GM10266 (cell line): Measurements from ENCODE around the gene LEFTY1.
"Not testable (repeated sequence)": the region's sequence is repeated elsewhere in the genome, so short reads cannot be mapped to it uniquely, and the experiment has no call there.

Experiments
- DNase-seq: peaks from one replicate; pipeline ENCODE4 v3.0.0; 2012; ENCODE audit errors: extremely low spot score
- TF ChIP-seq, protein P1 (sequence below): IDR thresholded peaks from 2 replicates; pipeline ENCODE4 v1.5.1; 2012; ENCODE audit warnings: mild to moderate bottlenecking, low read depth; ENCODE audit not compliant: control insufficient read depth, insufficient read depth; ENCODE audit errors: missing control alignments

LEFTY1 gene

DNA sequence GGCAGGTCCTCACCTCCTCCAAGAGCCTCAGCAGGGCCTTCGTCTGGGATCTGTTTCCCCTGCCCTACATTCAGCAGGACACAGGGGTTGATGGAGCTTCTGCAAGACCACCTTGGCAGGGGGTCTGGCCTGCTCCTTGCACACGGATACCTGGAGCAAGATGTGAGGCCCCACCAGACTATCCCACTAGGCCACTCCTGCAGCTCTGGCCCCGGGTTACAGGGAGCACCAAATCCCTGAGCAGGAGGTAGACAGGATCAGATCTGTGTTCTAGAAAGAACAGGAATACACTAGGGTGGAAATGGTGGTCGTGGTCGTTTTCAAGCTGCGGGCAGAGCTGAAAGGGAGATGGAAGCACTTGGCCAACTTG lies 45.5 kb downstream of the LEFTY1 start:
- DNase-seq, result no peak
- TF ChIP-seq, protein P1, sequence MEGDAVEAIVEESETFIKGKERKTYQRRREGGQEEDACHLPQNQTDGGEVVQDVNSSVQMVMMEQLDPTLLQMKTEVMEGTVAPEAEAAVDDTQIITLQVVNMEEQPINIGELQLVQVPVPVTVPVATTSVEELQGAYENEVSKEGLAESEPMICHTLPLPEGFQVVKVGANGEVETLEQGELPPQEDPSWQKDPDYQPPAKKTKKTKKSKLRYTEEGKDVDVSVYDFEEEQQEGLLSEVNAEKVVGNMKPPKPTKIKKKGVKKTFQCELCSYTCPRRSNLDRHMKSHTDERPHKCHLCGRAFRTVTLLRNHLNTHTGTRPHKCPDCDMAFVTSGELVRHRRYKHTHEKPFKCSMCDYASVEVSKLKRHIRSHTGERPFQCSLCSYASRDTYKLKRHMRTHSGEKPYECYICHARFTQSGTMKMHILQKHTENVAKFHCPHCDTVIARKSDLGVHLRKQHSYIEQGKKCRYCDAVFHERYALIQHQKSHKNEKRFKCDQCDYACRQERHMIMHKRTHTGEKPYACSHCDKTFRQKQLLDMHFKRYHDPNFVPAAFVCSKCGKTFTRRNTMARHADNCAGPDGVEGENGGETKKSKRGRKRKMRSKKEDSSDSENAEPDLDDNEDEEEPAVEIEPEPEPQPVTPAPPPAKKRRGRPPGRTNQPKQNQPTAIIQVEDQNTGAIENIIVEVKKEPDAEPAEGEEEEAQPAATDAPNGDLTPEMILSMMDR, result no peak

DNA sequence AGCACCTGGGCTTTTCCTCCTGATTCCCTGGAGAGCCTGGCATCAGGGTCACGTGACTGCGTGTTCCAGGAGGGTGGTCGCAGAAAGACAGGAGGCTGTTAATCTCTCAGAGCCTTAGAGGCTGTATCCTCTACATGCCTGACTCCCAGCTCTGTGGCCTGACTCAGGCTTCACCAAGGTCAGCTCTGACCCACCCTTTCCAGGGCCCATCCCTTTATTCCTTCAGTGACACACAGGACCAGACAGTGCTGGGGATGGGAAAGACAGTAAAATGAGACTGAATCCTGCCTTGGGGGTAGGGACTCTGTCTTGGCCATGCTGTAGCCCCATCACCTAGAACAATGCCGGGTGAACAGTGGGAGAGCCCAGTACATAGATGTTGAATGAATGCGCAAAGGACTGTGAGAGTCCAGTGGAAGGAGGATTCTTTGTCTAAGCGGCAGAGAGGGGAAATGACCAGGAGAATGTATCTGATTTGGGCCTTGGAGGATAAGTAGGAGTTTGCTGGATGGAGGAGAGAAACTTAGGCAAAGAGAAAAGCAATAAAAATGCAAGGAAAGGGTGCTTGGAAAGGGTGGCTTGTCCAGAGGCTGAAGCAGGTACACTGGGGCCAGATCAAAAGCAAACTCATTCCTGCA lies 46.0 kb downstream of the LEFTY1 start:
- TF ChIP-seq, protein P1, result no peak
- no peak for DNase-seq

DNA sequence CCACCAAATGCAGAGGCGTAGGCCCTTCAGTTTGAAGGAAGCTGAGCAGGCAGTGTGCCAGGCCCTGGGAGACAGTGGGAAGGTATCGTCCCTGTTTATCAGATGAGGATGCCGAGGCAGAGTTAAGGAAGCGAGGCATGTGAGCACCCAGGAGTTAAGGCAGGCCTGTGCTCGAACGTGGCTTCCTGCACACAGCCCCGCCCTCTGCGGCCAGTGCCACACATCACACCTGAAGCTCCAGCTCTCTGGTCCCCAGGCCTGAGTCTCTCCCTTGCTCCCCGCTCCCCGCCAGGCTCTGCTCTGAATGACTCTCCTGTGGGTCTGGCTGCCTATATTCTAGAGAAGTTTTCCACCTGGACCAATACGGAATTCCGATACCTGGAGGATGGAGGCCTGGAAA lies 46.9 kb downstream of the LEFTY1 start:
- DNase-seq, result no peak
- TF ChIP-seq, protein P1, result no peak

DNA sequence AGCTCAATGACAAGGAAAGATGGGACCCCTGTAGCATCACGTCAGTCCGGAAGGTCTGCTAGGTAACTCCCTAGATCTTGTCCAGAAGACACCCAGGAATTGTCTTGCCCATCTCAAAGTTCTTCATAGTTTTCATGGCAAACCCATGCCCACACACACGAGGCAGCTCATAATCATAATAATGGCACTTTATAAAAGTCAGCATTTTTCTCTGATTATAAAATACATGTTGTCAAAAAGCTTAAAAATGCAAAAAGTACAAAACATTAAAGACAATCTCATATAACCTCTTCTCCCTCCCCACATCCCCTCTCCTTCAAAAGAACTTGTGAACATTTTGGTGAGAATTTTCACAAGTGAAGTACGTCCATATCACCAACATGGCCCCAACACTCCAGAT lies 48.2 kb downstream of the LEFTY1 start:
- DNase-seq, result no peak
- TF ChIP-seq, protein P1, result no peak

DNA sequence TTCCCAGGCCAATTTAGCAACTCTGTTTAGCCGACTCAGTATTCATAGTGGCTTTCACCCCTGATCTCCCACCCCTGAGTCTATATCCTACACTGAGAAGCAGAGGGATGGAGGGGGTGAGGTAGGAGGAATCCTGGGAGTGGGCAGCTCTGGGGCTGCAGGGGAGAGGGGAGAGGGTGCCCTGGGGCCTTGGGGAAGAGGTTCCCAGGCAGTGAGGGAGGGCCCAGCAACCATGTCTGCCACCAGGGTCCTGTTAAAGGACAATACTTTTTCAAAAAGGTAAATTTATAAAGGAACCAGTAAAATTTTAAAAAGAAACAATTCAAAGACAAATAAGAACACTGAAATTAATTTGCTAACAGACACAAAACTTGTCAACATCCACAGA lies 48.7 kb downstream of the LEFTY1 start:
- TF ChIP-seq, protein P1, result no peak
- no peak for DNase-seq

DNA sequence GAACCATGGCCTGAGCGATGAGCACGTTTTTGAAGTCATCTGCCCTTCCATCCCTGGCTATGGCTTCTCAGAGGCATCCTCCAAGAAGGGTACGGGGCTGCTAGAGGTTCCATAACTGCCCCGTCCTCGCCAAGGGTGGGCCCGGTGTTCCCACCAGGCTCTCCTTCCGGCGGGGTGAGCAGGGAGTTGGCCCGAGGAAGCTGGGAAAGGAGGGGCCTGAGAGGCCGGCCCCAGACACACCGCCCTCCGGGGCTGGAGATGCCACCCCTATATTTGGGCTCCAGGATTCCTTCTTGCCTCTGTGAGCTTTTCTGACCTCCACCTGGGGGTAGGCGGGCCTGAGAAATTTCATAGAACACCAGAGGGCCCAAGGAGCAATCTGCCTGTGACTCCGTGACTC lies 50.2 kb downstream of the LEFTY1 start:
- TF ChIP-seq, protein P1, result no peak
- no peak for DNase-seq

DNA sequence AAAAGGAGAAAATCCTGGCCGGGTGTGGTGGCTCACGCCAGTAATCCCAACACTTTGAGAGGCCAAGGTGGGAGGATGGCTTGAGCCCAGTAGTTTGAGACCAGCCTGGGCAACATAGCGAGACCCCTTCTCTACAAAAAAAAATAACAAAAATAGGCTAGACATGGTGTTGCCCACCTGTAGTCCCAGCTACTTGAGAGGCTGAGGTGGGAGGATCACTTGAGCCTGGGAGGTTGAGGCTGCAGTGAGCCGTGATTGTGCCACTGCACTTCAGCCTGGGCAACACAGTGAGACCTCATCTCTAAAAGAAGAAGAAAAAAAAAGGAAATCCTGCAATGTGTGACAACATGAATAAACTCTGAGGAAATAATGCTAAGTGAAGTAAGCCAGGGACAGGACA lies 52.6 kb downstream of the LEFTY1 start:
- DNase-seq, result not testable (repeated sequence)
